OCI-LY3 (cell line): ENCODE measurements around the gene RNF111.

Experiments
- H2AFZ ChIP-seq: fragments of 200-600, 300-600 bp; shearing (Covaris generic); 2 replicates; pipeline ENCODE4 v1.6.0; 2014; ENCODE audit warnings: antibody characterized with exemption, low read depth, low read length
- H3K27ac ChIP-seq: fragments of 200-600, 300-600 bp; sonication (generic); 2 replicates; pipeline ENCODE4 v1.5.1; 2014; ENCODE audit warnings: mild to moderate bottlenecking, low read length, moderate library complexity, mixed read lengths
- H3K27me3 ChIP-seq: fragments of 200-600, 300-600 bp; sonication (generic); 2 replicates; pipeline ENCODE4 v1.6.1; 2014; ENCODE audit warnings: low read depth, low read length, mixed read lengths
- H3K36me3 ChIP-seq: fragments of 200-600, 300-600 bp; sonication (generic); replicated peaks from 2 replicates; pipeline ENCODE3; 2014; ENCODE audit warnings: low read depth, low read length, mixed read lengths
- H3K4me1 ChIP-seq: fragments of 300-600, 200-600 bp; sonication (generic); 2 replicates; pipeline ENCODE4 v1.6.1; 2014; ENCODE audit warnings: low read length, mixed read lengths
- H3K4me2 ChIP-seq: fragments of 200-600, 300-600 bp; sonication (generic); 2 replicates; pipeline ENCODE4 v1.6.1; 2014; ENCODE audit warnings: low read length, mixed read lengths
- H3K4me3 ChIP-seq: fragments of 300-600, 200-600 bp; sonication (generic); 2 replicates; pipeline ENCODE4 v1.5.1; 2014; ENCODE audit warnings: antibody characterized with exemption, mild to moderate bottlenecking, low read length, moderate library complexity
- H3K79me2 ChIP-seq: fragments of 300-600, 200-600 bp; shearing (Covaris generic); 2 replicates; pipeline ENCODE4 v1.6.1; 2014; ENCODE audit warnings: mild to moderate bottlenecking, low read length, mixed read lengths
- H3K9ac ChIP-seq: fragments of 300-600, 200-600 bp; shearing (Covaris generic); 2 replicates; pipeline ENCODE4 v1.6.0; 2014; ENCODE audit warnings: mild to moderate bottlenecking, low read length, moderate library complexity
- H3K9me3 ChIP-seq: fragments of 200-600, 300-600 bp; shearing (Covaris generic); 2 replicates; pipeline ENCODE4 v1.6.1; 2014; ENCODE audit warnings: low read length, mixed read lengths; ENCODE audit not compliant: insufficient read depth
- H4K20me1 ChIP-seq: fragments of 200-600, 300-600 bp; sonication (generic); 2 replicates; pipeline ENCODE4 v1.6.1; 2016; ENCODE audit warnings: low read length, mixed read lengths; ENCODE audit not compliant: insufficient read depth
- CTCF ChIP-seq: fragments of 200-600, 300-600 bp; sonication (generic); IDR thresholded peaks from 2 replicates; pipeline ENCODE4 v1.5.1; 2014; ENCODE audit warnings: antibody characterized with exemption, low read length, low read depth
- EZH2phosphoT487 ChIP-seq: fragments of 200-600 bp; shearing (Covaris generic); IDR thresholded peaks from 2 replicates; pipeline ENCODE4 v1.6.1; 2018; ENCODE audit warnings: antibody characterized with exemption, mixed run types, low read depth

RNF111 gene

GRCh38 chr15:59104912-59105732, 117.7 kb downstream of the RNF111 start, which contains the start of gene CCNB2:
CCNB2 (plus strand) TSS chr15:59105146; CDS start chr15:59105269, 123 bp downstream.
- Histone ChIP-seq H3K4me2 (peak within 1 kb of the TSS; percentile 67), H3K79me2 (peaks cover 15% of the 10 kb centered on the region), H3K27me3 (no peaks in the 10 kb centered on the region), H4K20me1 (no peaks in the 10 kb centered on the region), H3K4me1 (peaks cover 11% of the 10 kb centered on the region), H3K9ac (peak within 1 kb of the TSS; percentile 80), H3K36me3 (peaks cover 28% of the 10 kb centered on the region), H3K4me3 (peak within 1 kb of the TSS; percentile 85), H3K9me3 (no peaks in the 10 kb centered on the region), H3K27ac (peak within 1 kb of the TSS; percentile 68), H2AFZ (peak within 1 kb of the TSS; percentile 67)
- TF ChIP-seq CTCF (no peak), EZH2phosphoT487 (no peak)

- H2AFZ ChIP-seq, result no peak overlapping the region
- peak; percentile 39 for TF ChIP-seq CTCF
- no peak for TF ChIP-seq EZH2phosphoT487
- H4K20me1 ChIP-seq, result no peaks in the 10 kb centered on the region
- H3K4me2 ChIP-seq, result peak overlapping the region; percentile 67
- peaks cover 32% of the 10 kb centered on the region for H3K36me3 ChIP-seq
- H3K27me3 ChIP-seq, result no peaks in the 10 kb centered on the region
- 0 out of 2 replicates have a peak overlapping the region, but pooled peaks have one; percentile 64 for H3K27ac ChIP-seq
- peak overlapping the region; percentile 85 for H3K4me3 ChIP-seq
- H3K9me3 ChIP-seq, result no peaks in the 10 kb centered on the region
- H3K4me1 ChIP-seq, result peaks cover 11% of the 10 kb centered on the region
- H3K79me2 ChIP-seq, result peaks cover 15% of the 10 kb centered on the region
- H3K9ac ChIP-seq, result peak overlapping the region; percentile 80
Measured at GRCh38 chr15:59105854-59106253, 118.4 kb downstream of the RNF111 start.

- H3K4me2 ChIP-seq, result no peak overlapping the region
- peaks cover 10% of the 10 kb centered on the region for H3K79me2 ChIP-seq
- H3K27me3 ChIP-seq, result no peaks in the 10 kb centered on the region
- H3K27ac ChIP-seq, result no peak overlapping the region
- no peak overlapping the region for H2AFZ ChIP-seq
- H3K9ac ChIP-seq, result no peak overlapping the region
- H3K9me3 ChIP-seq, result no peaks in the 10 kb centered on the region
- H3K36me3 ChIP-seq, result peaks cover 66% of the 10 kb centered on the region
- H4K20me1 ChIP-seq, result no peaks in the 10 kb centered on the region
- TF ChIP-seq EZH2phosphoT487 (no peak), CTCF (no peak)
- H3K4me1 ChIP-seq, result peaks cover 3% of the 10 kb centered on the region; the same call in 1 of the 2 replicates
- H3K4me3 ChIP-seq, result no peak overlapping the region
Measured at GRCh38 chr15:59111251-59111650, 123.8 kb downstream of the RNF111 start.

GRCh38 chr15:59115047-59115446, 127.6 kb downstream of the RNF111 start:
- no peak overlapping the region for H2AFZ ChIP-seq
- peaks cover 6% of the 10 kb centered on the region for H3K79me2 ChIP-seq
- H3K36me3 ChIP-seq, result peaks cover 68% of the 10 kb centered on the region

More at GRCh38 chr15:59115047-59115446, 127.6 kb downstream of the RNF111 start:
- H4K20me1 ChIP-seq, result no peaks in the 10 kb centered on the region
- H3K9ac ChIP-seq, result no peak overlapping the region
- no peak overlapping the region for H3K27ac ChIP-seq
- no peak overlapping the region for H3K4me2 ChIP-seq
- no peaks in the 10 kb centered on the region for H3K9me3 ChIP-seq
- H3K4me1 ChIP-seq, result no peaks in the 10 kb centered on the region
- no peak for TF ChIP-seq CTCF
- TF ChIP-seq EZH2phosphoT487, result no peak
- no peak overlapping the region for H3K4me3 ChIP-seq
- no peaks in the 10 kb centered on the region for H3K27me3 ChIP-seq
